HCT116 (cell line): ENCODE measurements around the gene WNT11. TPM values are rescaled to one million over a fixed set of nuclear protein-coding genes. Genes with fewer than 3 reads are reported as not detected.

ENCODE experiments used
- ATAC-seq: fragments of 200-7000 bp; cut with Tn5 transposase; 2 replicates; pipeline ENCODE4 v1.9.1; 2020; ENCODE audit warnings: mild to moderate bottlenecking, moderate library complexity
- BruUV-seq: library from RNA; stranded (reverse); fragments of 400-500 nt; replicated peaks from 2 replicates; lab custom pipeline; 2021; lab: Mats Ljungman, UMichigan
- CTCF ChIA-PET: fragments of 300-600 bp; sonication (Branson Sonifier 250); formaldehyde crosslinking; loops from one replicate; lab custom pipeline; 2021; ENCODE audit warnings: antibody characterized with exemption; lab: Charles Lee
- POLR2A ChIA-PET: fragments of 300-600, 350-600 bp; sonication (Branson Sonifier 250); formaldehyde crosslinking; loops from one replicate; lab custom pipeline; 2021; ENCODE audit warnings: antibody characterized with exemption; lab: Charles Lee
- RAD21 ChIA-PET, 2 experiments: fragments of 300-600 bp; sonication (Branson Sonifier 250); formaldehyde crosslinking; loops; one replicate each; lab custom pipeline; 2023; ENCODE audit warnings: low total read pairs in 2 of 2; ENCODE audit not compliant: uncharacterized antibody in 2 of 2, unreplicated experiment in 2 of 2, low non-redundant PET in 1 of 2; lab: Charles Lee
- DNase-seq: peaks from one replicate; pipeline ENCODE4 v3.0.0-alpha.2; 2010; ENCODE audit warnings: low read depth, low spot score
- H2AFZ ChIP-seq: fragments of 200-600 bp; shearing (Covaris generic), sonication (generic); 2 replicates; pipeline ENCODE4 v1.6.1; 2017; ENCODE audit warnings: low read depth, mixed run types, mixed read lengths, antibody characterized with exemption, low read length; ENCODE audit not compliant: poor library complexity, severe bottlenecking
- H3K27ac ChIP-seq: 2 replicates; pipeline ENCODE4 v1.5.1; 2012; ENCODE audit warnings: low read depth, low read length
- H3K27me3 ChIP-seq: fragments of 200-600 bp; sonication (generic); 2 replicates; pipeline ENCODE4 v1.6.1; 2016; ENCODE audit warnings: mixed run types, low read length, mixed read lengths; ENCODE audit not compliant: insufficient read depth
- H3K36me3 ChIP-seq, 2 experiments: fragments of 200-500 bp in 1 of 2; fragments of 200-600 bp in 1 of 2; sonication (Bioruptor generic) in 1 of 2; sonication (generic) in 1 of 2; 2 replicates each; pipeline versions ENCODE4 v1.5.1 to v1.6.1; 2014 to 2016; ENCODE audit warnings: low read length in 2 of 2, inconsistent platforms in 1 of 2, mixed read lengths in 1 of 2, mixed run types in 1 of 2; ENCODE audit not compliant: insufficient read depth in 2 of 2, control insufficient read depth in 1 of 2
- H3K4me1 ChIP-seq, 2 experiments: fragments of 200-600 bp in 1 of 2; sonication (generic) in 1 of 2; 2 replicates each; pipeline versions ENCODE4 v1.5.1 to v1.6.1; 2012 to 2017; ENCODE audit warnings: low read length in 2 of 2, inconsistent platforms in 1 of 2, mild to moderate bottlenecking in 1 of 2, mixed read lengths in 1 of 2, mixed run types in 1 of 2, moderate library complexity in 1 of 2; ENCODE audit not compliant: insufficient read depth in 2 of 2, control insufficient read depth in 1 of 2
- H3K4me2 ChIP-seq: fragments of 200-600 bp; sonication (generic); 2 replicates; pipeline ENCODE4 v1.6.1; 2017; ENCODE audit warnings: mixed run types, low read length, mixed read lengths
- H3K4me3 ChIP-seq, 2 experiments: fragments of 200-600 bp in 1 of 2; sonication (generic) in 1 of 2; replicated peaks in 1 of 2; 2 replicates each; pipeline ENCODE4 v1.5.1; 2011 to 2016; ENCODE audit warnings: low read length in 2 of 2, control low read depth in 1 of 2, low read depth in 1 of 2, mild to moderate bottlenecking in 1 of 2, mixed read lengths in 1 of 2, mixed run types in 1 of 2
- H3K79me2 ChIP-seq: fragments of 200-600 bp; sonication (generic); 2 replicates; pipeline ENCODE4 v1.6.1; 2017; ENCODE audit warnings: mild to moderate bottlenecking, mixed run types, low read length, moderate library complexity, mixed read lengths; ENCODE audit not compliant: insufficient read depth
- H3K9ac ChIP-seq: fragments of 200-600 bp; sonication (generic); 2 replicates; pipeline ENCODE4 v1.6.1; 2016; ENCODE audit warnings: low read length, mixed read lengths
- H3K9me2 ChIP-seq: fragments of 200-600 bp; sonication (generic), shearing (Covaris generic); 2 replicates; pipeline ENCODE4 v1.6.1; 2017; ENCODE audit warnings: mixed run types, mild to moderate bottlenecking, moderate library complexity; ENCODE audit not compliant: insufficient read depth
- H3K9me3 ChIP-seq, 2 experiments: fragments of 200-500 bp in 1 of 2; fragments of 200-600 bp in 1 of 2; sonication (Bioruptor generic) in 1 of 2; sonication (generic) in 1 of 2; 2 replicates each; pipeline ENCODE4 v1.6.1; 2014 to 2017; ENCODE audit warnings: low read length in 2 of 2, mixed read lengths in 2 of 2, inconsistent platforms in 1 of 2, low read depth in 1 of 2, mild to moderate bottlenecking in 1 of 2, mixed run types in 1 of 2, moderate library complexity in 1 of 2; ENCODE audit not compliant: control insufficient read depth in 1 of 2, insufficient read depth in 1 of 2
- H4K20me1 ChIP-seq: fragments of 200-600 bp; sonication (generic), shearing (Covaris generic); 2 replicates; pipeline ENCODE4 v1.6.1; 2017; ENCODE audit warnings: mixed run types, mild to moderate bottlenecking, moderate library complexity; ENCODE audit not compliant: insufficient read depth
- CEBPB ChIP-seq: IDR thresholded peaks from 2 replicates; pipeline ENCODE4 v1.6.1; 2012; ENCODE audit warnings: low read depth
- EZH2phosphoT487 ChIP-seq: fragments of 200-600 bp; IDR thresholded peaks from 2 replicates; pipeline ENCODE4 v1.6.1; 2018; ENCODE audit warnings: antibody characterized with exemption, borderline replicate concordance
- FOSL1 ChIP-seq: IDR thresholded peaks from 2 replicates; pipeline ENCODE4 v1.6.1; 2012; ENCODE audit warnings: low read depth
- JUND ChIP-seq: IDR thresholded peaks from 2 replicates; pipeline ENCODE4 v1.6.1; 2012
- POLR2A ChIP-seq: IDR thresholded peaks from 2 replicates; pipeline ENCODE4 v1.7.0; 2011; ENCODE audit warnings: borderline replicate concordance; ENCODE audit not compliant: insufficient read depth, insufficient read length; ENCODE audit errors: extremely low read depth
- POLR2AphosphoS5 ChIP-seq: IDR thresholded peaks from 2 replicates; pipeline ENCODE4 v1.6.1; 2011; ENCODE audit warnings: mild to moderate bottlenecking, low read depth, low read length, moderate library complexity
- RAD21 ChIP-seq: IDR thresholded peaks from 2 replicates; pipeline ENCODE4 v1.6.1; 2012; ENCODE audit warnings: low read depth, mild to moderate bottlenecking
- SIN3A ChIP-seq: IDR thresholded peaks from 2 replicates; pipeline ENCODE4 v1.6.1; 2012; ENCODE audit warnings: low read depth
- SRF ChIP-seq: IDR thresholded peaks from 2 replicates; pipeline ENCODE4 v1.6.1; 2012; ENCODE audit warnings: low read depth
- TCF7L2 ChIP-seq: IDR thresholded peaks from 2 replicates; pipeline ENCODE4 v1.7.0; 2011; ENCODE audit warnings: borderline replicate concordance, inconsistent platforms; ENCODE audit not compliant: insufficient read depth, insufficient read length; ENCODE audit errors: extremely low read depth
- YY1 ChIP-seq: IDR thresholded peaks from 2 replicates; pipeline ENCODE4 v1.6.1; 2011; ENCODE audit warnings: low read length, low read depth, moderate library complexity, mild to moderate bottlenecking; ENCODE audit not compliant: insufficient replicate concordance; ENCODE audit errors: extremely low read depth
- ZFX ChIP-seq: fragments of 450-650 bp; IDR thresholded peaks from 2 replicates; pipeline ENCODE4 v1.6.1; 2017
- ZNF274 ChIP-seq: fragments of 200-500 bp; sonication (Bioruptor generic); IDR thresholded peaks from 2 replicates; pipeline ENCODE4 v1.6.1; 2014; ENCODE audit warnings: mild to moderate bottlenecking, low read depth, low read length, inconsistent platforms
- intact Hi-C: fragments of 100-400 bp; cut with micrococcal nuclease; formaldehyde crosslinking; loops from 2 replicates; pipeline ENCODE4 v1.10.0; 2022
- total RNA-seq: library from RNA; stranded (reverse); gene quantifications from one replicate; pipeline ENCODE4 v1.2.1, GENCODE V29; 2021; ENCODE audit not compliant: unreplicated experiment
- TF ChIP-seq, protein P1 (sequence below): IDR thresholded peaks from 2 replicates; pipeline ENCODE4 v1.6.1; 2011; ENCODE audit warnings: mild to moderate bottlenecking, low read length, moderate library complexity; ENCODE audit not compliant: insufficient replicate concordance; ENCODE audit errors: extremely low read depth
- TF ChIP-seq, protein P2 (sequence below), 3 experiments: fragments of 200-600 bp in 1 of 3; sonication (generic) in 1 of 3; IDR thresholded peaks in 2 of 3; conservative IDR thresholded peaks in 1 of 3; 2 replicates each; pipeline ENCODE4 v1.5.1; 2012 to 2017; ENCODE audit warnings: low read depth in 2 of 3, low read length in 2 of 3, antibody characterized with exemption in 1 of 3, borderline replicate concordance in 1 of 3, control low read depth in 1 of 3, mild to moderate bottlenecking in 1 of 3, mixed read lengths in 1 of 3, mixed run types in 1 of 3, moderate library complexity in 1 of 3; ENCODE audit not compliant: insufficient read depth in 1 of 3

The WNT11 gene
- total RNA-seq, 1 experiment from 2014 or later, result 1.9 TPM

DNA sequence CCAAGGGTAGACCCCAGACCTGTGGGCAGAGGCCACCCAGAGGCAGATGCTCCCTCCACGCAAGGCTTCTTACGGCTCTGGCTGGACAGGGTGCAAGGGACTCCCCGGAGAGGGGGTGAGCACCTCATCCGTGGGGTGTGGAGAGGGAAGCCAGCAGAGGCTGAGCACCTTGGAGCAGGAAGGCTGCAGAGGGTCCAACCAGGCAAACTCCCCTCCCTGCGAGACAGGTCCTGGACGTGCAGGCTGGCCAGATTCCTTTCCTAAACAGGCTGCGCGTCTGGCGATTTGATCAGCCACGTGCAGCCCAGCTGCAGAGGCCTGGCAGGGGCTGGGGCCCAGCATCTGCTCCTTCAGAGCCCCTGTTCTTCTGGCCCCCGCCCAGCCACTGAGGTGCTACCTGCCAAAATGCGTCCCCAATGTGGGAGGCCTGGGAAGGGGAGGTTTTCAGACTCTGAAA is 49.3 kb downstream of the WNT11 start (continued):
- TF ChIP-seq YY1, result no peak
- TF ChIP-seq SRF, result no peak
- TF ChIP-seq ZFX, result no peak
- TF ChIP-seq POLR2A, result no peak
- no peak for TF ChIP-seq FOSL1

DNA sequence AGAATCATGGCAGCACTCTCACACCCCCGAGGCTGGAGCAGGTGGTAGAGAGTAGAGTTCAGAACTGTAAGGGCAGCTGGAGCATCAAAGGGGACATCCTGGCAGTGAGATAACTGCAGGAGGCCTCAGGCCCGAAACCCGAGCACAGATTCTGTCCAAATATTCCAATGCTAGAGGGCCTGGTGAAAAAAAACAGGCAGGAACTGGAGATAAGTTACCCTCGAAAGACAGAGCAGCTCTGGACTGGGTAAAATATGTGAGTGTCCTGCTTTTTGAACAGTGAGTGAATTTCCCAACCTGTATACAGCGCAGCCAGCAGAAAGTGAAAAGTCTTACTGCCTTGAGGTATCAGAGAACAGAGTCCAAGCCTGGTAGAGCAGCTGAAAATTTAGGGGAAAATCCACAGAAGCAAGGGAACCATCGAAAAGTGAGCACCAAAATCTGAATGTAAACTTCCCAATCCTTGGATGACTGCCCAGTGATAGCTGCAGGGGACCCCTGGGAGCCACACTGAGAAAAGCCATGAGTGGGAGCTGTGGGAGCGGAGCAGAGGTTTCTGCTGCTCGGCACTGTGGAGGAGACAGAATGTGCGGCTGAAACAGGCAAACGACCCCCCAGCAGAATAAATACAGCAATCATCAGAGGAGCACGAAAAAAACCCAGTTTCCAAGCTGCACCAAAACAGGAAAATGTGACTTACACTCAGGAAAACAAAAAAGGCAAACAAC is 50.6 kb downstream of the WNT11 start:
- ATAC-seq, result no peak
- Histone ChIP-seq H3K4me1 (peaks cover 0 to 8% of the 10 kb centered on the region in 2 experiments; a peak in 2 of 4 replicates), H3K9ac (no peak overlapping the region), H3K36me3 (no peaks in the 10 kb centered on the region), H3K79me2 (no peaks in the 10 kb centered on the region), H3K9me2 (no peaks in the 10 kb centered on the region), H4K20me1 (no peaks in the 10 kb centered on the region), H2AFZ (no peak overlapping the region), H3K27ac (no peak overlapping the region), H3K9me3 (no peaks in the 10 kb centered on the region), H3K27me3 (no peaks in the 10 kb centered on the region), H3K4me3 (no peak overlapping the region), H3K4me2 (no peak overlapping the region)
- ChIA-PET CTCF (no interaction called here), RAD21 (no interaction called here), POLR2A (no interaction called here)
- intact Hi-C loops, result no loop called here
- BruUV-seq, result no TSS peak
- no peak for DNase-seq
- TF ChIP-seq ZNF274 (no peak), TCF7L2 (no peak), CEBPB (no peak), EZH2phosphoT487 (no peak), SIN3A (no peak), POLR2A (no peak), YY1 (no peak), ZFX (no peak), POLR2AphosphoS5 (no peak), RAD21 (no peak), JUND (no peak)
- TF ChIP-seq, protein P1, sequence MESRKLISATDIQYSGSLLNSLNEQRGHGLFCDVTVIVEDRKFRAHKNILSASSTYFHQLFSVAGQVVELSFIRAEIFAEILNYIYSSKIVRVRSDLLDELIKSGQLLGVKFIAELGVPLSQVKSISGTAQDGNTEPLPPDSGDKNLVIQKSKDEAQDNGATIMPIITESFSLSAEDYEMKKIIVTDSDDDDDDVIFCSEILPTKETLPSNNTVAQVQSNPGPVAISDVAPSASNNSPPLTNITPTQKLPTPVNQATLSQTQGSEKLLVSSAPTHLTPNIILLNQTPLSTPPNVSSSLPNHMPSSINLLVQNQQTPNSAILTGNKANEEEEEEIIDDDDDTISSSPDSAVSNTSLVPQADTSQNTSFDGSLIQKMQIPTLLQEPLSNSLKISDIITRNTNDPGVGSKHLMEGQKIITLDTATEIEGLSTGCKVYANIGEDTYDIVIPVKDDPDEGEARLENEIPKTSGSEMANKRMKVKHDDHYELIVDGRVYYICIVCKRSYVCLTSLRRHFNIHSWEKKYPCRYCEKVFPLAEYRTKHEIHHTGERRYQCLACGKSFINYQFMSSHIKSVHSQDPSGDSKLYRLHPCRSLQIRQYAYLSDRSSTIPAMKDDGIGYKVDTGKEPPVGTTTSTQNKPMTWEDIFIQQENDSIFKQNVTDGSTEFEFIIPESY, result no peak
- TF ChIP-seq, protein P2, sequence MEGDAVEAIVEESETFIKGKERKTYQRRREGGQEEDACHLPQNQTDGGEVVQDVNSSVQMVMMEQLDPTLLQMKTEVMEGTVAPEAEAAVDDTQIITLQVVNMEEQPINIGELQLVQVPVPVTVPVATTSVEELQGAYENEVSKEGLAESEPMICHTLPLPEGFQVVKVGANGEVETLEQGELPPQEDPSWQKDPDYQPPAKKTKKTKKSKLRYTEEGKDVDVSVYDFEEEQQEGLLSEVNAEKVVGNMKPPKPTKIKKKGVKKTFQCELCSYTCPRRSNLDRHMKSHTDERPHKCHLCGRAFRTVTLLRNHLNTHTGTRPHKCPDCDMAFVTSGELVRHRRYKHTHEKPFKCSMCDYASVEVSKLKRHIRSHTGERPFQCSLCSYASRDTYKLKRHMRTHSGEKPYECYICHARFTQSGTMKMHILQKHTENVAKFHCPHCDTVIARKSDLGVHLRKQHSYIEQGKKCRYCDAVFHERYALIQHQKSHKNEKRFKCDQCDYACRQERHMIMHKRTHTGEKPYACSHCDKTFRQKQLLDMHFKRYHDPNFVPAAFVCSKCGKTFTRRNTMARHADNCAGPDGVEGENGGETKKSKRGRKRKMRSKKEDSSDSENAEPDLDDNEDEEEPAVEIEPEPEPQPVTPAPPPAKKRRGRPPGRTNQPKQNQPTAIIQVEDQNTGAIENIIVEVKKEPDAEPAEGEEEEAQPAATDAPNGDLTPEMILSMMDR (IDR thresholded peaks at IDR 0.05 in 2 of 3, conservative IDR thresholded peaks at IDR 0.05 in 1 of 3; ENCODE audit: borderline replicate concordance in 1 of 3, insufficient read depth in 1 of 3, low read depth in 2 of 3, low read length in 2 of 3), result no peak
